Neural cell (in vitro differentiated cells): ENCODE results near the gene LST1. TPM values are rescaled to one million over a fixed set of nuclear protein-coding genes. Genes with fewer than 3 reads are reported as not detected.

Source experiments
- H2AFZ ChIP-seq: fragments of 200-600, 300-800 bp; sonication (generic), shearing (Covaris generic); 2 replicates; pipeline ENCODE4 v1.6.0; 2014; ENCODE audit warnings: low read depth, mild to moderate bottlenecking, antibody characterized with exemption, low read length, moderate library complexity
- H3F3A ChIP-seq: fragments of 200-600 bp; shearing (Covaris generic); 2 replicates; pipeline ENCODE4 v1.6.1; 2016; ENCODE audit warnings: mild to moderate bottlenecking, moderate library complexity, mixed read lengths, antibody characterized with exemption, low read length; ENCODE audit not compliant: insufficient read depth, poor library complexity, severe bottlenecking
- H3K27ac ChIP-seq: fragments of 200-600, 300-800 bp; sonication (generic), shearing (Covaris generic); 2 replicates; pipeline ENCODE4 v1.5.1; 2014; ENCODE audit warnings: mild to moderate bottlenecking, low read length, moderate library complexity
- H3K27me3 ChIP-seq: fragments of 300-800, 200-600 bp; sonication (generic), shearing (Covaris generic); 2 replicates; pipeline ENCODE4 v1.6.0; 2014; ENCODE audit warnings: mild to moderate bottlenecking, low read depth, low read length, moderate library complexity; ENCODE audit not compliant: insufficient read depth
- H3K36me3 ChIP-seq: fragments of 300-800, 200-600 bp; sonication (generic), shearing (Covaris generic); 2 replicates; pipeline ENCODE4 v1.5.1; 2014; ENCODE audit warnings: mild to moderate bottlenecking, antibody characterized with exemption, low read length, moderate library complexity; ENCODE audit not compliant: insufficient read depth
- H3K4me2 ChIP-seq: fragments of 300-800, 200-600 bp; sonication (generic), shearing (Covaris generic); 2 replicates; pipeline ENCODE4 v1.6.0; 2014; ENCODE audit warnings: mild to moderate bottlenecking, low read length
- H3K4me3 ChIP-seq: fragments of 300-800, 200-600 bp; sonication (generic), shearing (Covaris generic); 2 replicates; pipeline ENCODE4 v1.5.1; 2014; ENCODE audit warnings: mild to moderate bottlenecking, low read length, moderate library complexity
- H3K79me2 ChIP-seq: fragments of 200-600 bp; shearing (Covaris generic); replicated peaks from 2 replicates; pipeline ENCODE4 v1.6.0; 2014; ENCODE audit warnings: mild to moderate bottlenecking, low read length, moderate library complexity; ENCODE audit not compliant: insufficient read depth
- H3K9ac ChIP-seq: fragments of 300-800, 200-600 bp; sonication (generic), shearing (Covaris generic); 2 replicates; pipeline ENCODE4 v1.6.1; 2016; ENCODE audit warnings: mild to moderate bottlenecking, low read length, mixed read lengths
- H3K9me2 ChIP-seq: fragments of 200-600 bp; shearing (Covaris generic); 2 replicates; pipeline ENCODE4 v1.6.1; 2016; ENCODE audit warnings: mild to moderate bottlenecking, low read length, mixed read lengths; ENCODE audit not compliant: insufficient read depth
- H3K9me3 ChIP-seq: fragments of 200-600, 300-800 bp; sonication (generic), shearing (Covaris generic); 2 replicates; pipeline ENCODE4 v1.6.1; 2016; ENCODE audit warnings: mild to moderate bottlenecking, mixed run types, low read length, moderate library complexity, mixed read lengths
- H4K20me1 ChIP-seq: fragments of 200-600 bp; shearing (Covaris generic); 2 replicates; pipeline ENCODE4 v1.6.1; 2016; ENCODE audit warnings: mild to moderate bottlenecking, mixed run types; ENCODE audit not compliant: insufficient read depth
- CTCF ChIP-seq: fragments of 450-650 bp; IDR thresholded peaks from 2 replicates; pipeline ENCODE4 v1.5.1; 2014; ENCODE audit warnings: antibody characterized with exemption, mild to moderate bottlenecking, moderate library complexity; ENCODE audit not compliant: poor library complexity, severe bottlenecking
- EP300 ChIP-seq: fragments of 450-650 bp; conservative IDR thresholded peaks from 2 replicates; pipeline ENCODE4 v1.6.1; 2014; ENCODE audit warnings: antibody characterized with exemption, mild to moderate bottlenecking, moderate library complexity; ENCODE audit not compliant: poor library complexity, severe bottlenecking
- EZH2 ChIP-seq: fragments of 200-600, 300-800 bp; shearing (Covaris generic), sonication (generic); IDR thresholded peaks from 2 replicates; pipeline ENCODE4 v1.6.1; 2014; ENCODE audit warnings: antibody characterized with exemption, low read length, borderline replicate concordance, mild to moderate bottlenecking; ENCODE audit not compliant: insufficient read depth, poor library complexity, severe bottlenecking
- MXI1 ChIP-seq: fragments of 450-650 bp; conservative IDR thresholded peaks from 2 replicates; pipeline ENCODE4 v1.6.1; 2014; ENCODE audit warnings: antibody characterized with exemption, mild to moderate bottlenecking; ENCODE audit not compliant: poor library complexity, severe bottlenecking
- TAF1 ChIP-seq: IDR thresholded peaks from 2 replicates; pipeline ENCODE4 v1.6.1; 2012; ENCODE audit warnings: low read depth
- polyA plus RNA-seq: library from polyadenylated mRNA; depleted of rRNA; stranded (reverse); fragments of >200 nt; gene quantifications from 2 replicates; pipeline ENCODE4 v1.2.3, GENCODE V29; 2014

LST1 gene
- polyA plus RNA-seq, 1 donor from 2014 or later: not detected

- Histone ChIP-seq H3K9me2 (no peaks in the 10 kb centered on the region), H3F3A (no peaks in the 10 kb centered on the region), H3K27me3 (no peaks in the 10 kb centered on the region), H2AFZ (no peak overlapping the region), H3K79me2 (no peaks in the 10 kb centered on the region), H4K20me1 (no peaks in the 10 kb centered on the region), H3K36me3 (no peaks in the 10 kb centered on the region), H3K4me3 (no peak overlapping the region), H3K27ac (no peak overlapping the region), H3K9ac (no peak overlapping the region), H3K9me3 (no peaks in the 10 kb centered on the region), H3K4me2 (no peak overlapping the region)
- TF ChIP-seq EZH2 (no peak), CTCF (peak; percentile 35)
These were observed 10.9 kb downstream of the LST1 start for GRCh38 chr6:31597006-31597405.

GRCh38 chr6:31607317-31607716 is 21.2 kb downstream of the LST1 start:
- TF ChIP-seq MXI1 (no peak), EZH2 (no peak), TAF1 (no peak), EP300 (no peak), CTCF (no peak)
- Histone ChIP-seq H3K79me2 (no peaks in the 10 kb centered on the region), H3F3A (no peaks in the 10 kb centered on the region), H3K4me2 (no peak overlapping the region), H4K20me1 (no peaks in the 10 kb centered on the region), H3K27ac (no peak overlapping the region), H3K9me2 (no peaks in the 10 kb centered on the region), H3K9me3 (no peaks in the 10 kb centered on the region), H3K36me3 (no peaks in the 10 kb centered on the region), H3K4me3 (no peak overlapping the region), H2AFZ (no peak overlapping the region), H3K9ac (no peak overlapping the region), H3K27me3 (no peaks in the 10 kb centered on the region)

- H4K20me1 ChIP-seq: no peaks in the 10 kb centered on the region
- H3K9me2 ChIP-seq: no peaks in the 10 kb centered on the region
- H2AFZ ChIP-seq: no peak overlapping the region
- TF ChIP-seq EZH2: no peak
- H3K4me2 ChIP-seq: no peak overlapping the region
- no peaks in the 10 kb centered on the region for H3K9me3 ChIP-seq
- H3K27me3 ChIP-seq: no peaks in the 10 kb centered on the region
- H3K36me3 ChIP-seq: no peaks in the 10 kb centered on the region
- H3K79me2 ChIP-seq: no peaks in the 10 kb centered on the region
- H3F3A ChIP-seq: no peaks in the 10 kb centered on the region
- no peak overlapping the region for H3K9ac ChIP-seq
- no peak overlapping the region for H3K4me3 ChIP-seq
- H3K27ac ChIP-seq: no peak overlapping the region
These were observed 23.7 kb downstream of the LST1 start for GRCh38 chr6:31609519-31610406.
